Immature natural killer cell (primary cell): ENCODE results near the gene S100A9. TPM values are rescaled to one million over a fixed set of nuclear protein-coding genes. Genes with fewer than 3 reads are reported as not detected.

Source experiments
- DNase-seq, 3 donors: peaks; one replicate each; pipeline ENCODE4 v3.0.0; 2022; ENCODE audit warnings: mixed read lengths in 1 of 3
- H3K27ac Mint-ChIP-seq, 6 donors: one replicate each; pipeline ENCODE4 v1.8.0; 2020; ENCODE audit warnings: mixed read lengths in 6 of 6, mild to moderate bottlenecking in 5 of 6, inconsistent platforms in 4 of 6, moderate library complexity in 3 of 6
- H3K27me3 Mint-ChIP-seq, 3 donors: one replicate each; pipeline ENCODE4 v1.8.0; 2020 to 2021; ENCODE audit warnings: low read depth in 3 of 3, mild to moderate bottlenecking in 3 of 3, mixed read lengths in 3 of 3, moderate library complexity in 3 of 3, inconsistent platforms in 1 of 3
- H3K36me3 Mint-ChIP-seq, 3 donors: one replicate each; pipeline ENCODE4 v1.8.0; 2020; ENCODE audit warnings: mixed read lengths in 3 of 3, inconsistent platforms in 2 of 3, mild to moderate bottlenecking in 2 of 3
- H3K4me1 Mint-ChIP-seq, 2 donors: one replicate each; pipeline ENCODE4 v1.8.0; 2020; ENCODE audit warnings: inconsistent platforms in 2 of 2, mild to moderate bottlenecking in 2 of 2, mixed read lengths in 2 of 2, moderate library complexity in 1 of 2
- H3K4me3 Mint-ChIP-seq, 5 donors: one replicate each; pipeline ENCODE4 v1.8.0; 2020; ENCODE audit warnings: mild to moderate bottlenecking in 5 of 5, mixed read lengths in 5 of 5, inconsistent platforms in 3 of 5, moderate library complexity in 3 of 5
- H3K9me3 Mint-ChIP-seq, 6 donors: one replicate each; pipeline ENCODE4 v1.8.0; 2020; ENCODE audit warnings: mild to moderate bottlenecking in 6 of 6, mixed read lengths in 6 of 6, inconsistent platforms in 4 of 6, moderate library complexity in 3 of 6
- polyA plus RNA-seq, 3 donors: library from polyadenylated mRNA; unstranded; fragments of 300-500 nt; fragmentation: Illumina TruSeq; gene quantifications; one replicate each; pipeline ENCODE4 v1.2.3, GENCODE V29; 2021

S100A9 gene
- polyA plus RNA-seq, 3 donors from 2014 or later: 38.1 to 109 (median 86.0) TPM

DNA sequence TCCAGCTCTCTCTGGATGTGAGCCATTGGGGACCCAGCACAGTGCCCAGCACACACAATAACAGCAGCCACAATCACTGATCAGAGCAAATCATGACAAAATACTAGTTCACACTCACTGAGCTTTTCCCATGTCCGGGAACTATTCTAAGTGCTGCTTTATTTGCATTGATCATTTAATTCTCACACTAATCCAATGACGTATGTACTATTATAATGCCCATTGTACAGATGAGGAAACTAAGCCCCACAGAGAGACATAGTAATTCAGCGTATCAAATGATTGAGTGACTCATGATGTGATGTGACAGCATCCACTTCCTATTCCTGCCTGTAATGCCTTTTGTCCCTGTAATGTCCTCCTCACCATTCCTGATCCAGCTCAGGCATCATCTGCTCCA, 35.2 kb downstream of the S100A9 start:
- Mint-ChIP-seq H3K9me3 (no peaks in the 10 kb centered on the region), H3K27ac (no peak overlapping the region), H3K27me3 (peaks cover 2 to 13% (median 4%) of the 10 kb centered on the region in 3 donors), H3K4me1 (no peaks in the 10 kb centered on the region), H3K4me3 (no peak overlapping the region), H3K36me3 (no peaks in the 10 kb centered on the region)
- no peak for DNase-seq

GRCh38 chr1:153393926-153394325, 36.3 kb downstream of the S100A9 start:
- no peaks in the 10 kb centered on the region for H3K36me3 Mint-ChIP-seq
- no peaks in the 10 kb centered on the region for H3K4me1 Mint-ChIP-seq
- peaks cover 4 to 13% (median 4%) of the 10 kb centered on the region in 3 donors for H3K27me3 Mint-ChIP-seq
- H3K27ac Mint-ChIP-seq: no peak overlapping the region
- H3K9me3 Mint-ChIP-seq: no peaks in the 10 kb centered on the region
- H3K4me3 Mint-ChIP-seq: no peak overlapping the region
- no peak for DNase-seq

- H3K9me3 Mint-ChIP-seq: no peaks in the 10 kb centered on the region
- no peak overlapping the region for H3K4me3 Mint-ChIP-seq
- H3K27ac Mint-ChIP-seq: no peak overlapping the region
- no peak for DNase-seq
- H3K4me1 Mint-ChIP-seq: no peaks in the 10 kb centered on the region
- H3K36me3 Mint-ChIP-seq: no peaks in the 10 kb centered on the region
- peaks cover 4 to 11% (median 4%) of the 10 kb centered on the region in 3 donors for H3K27me3 Mint-ChIP-seq
Observed at GRCh38 chr1:153394391-153394790, 36.7 kb downstream of the S100A9 start.

- DNase-seq: no peak
- Mint-ChIP-seq H3K9me3 (no peaks in the 10 kb centered on the region), H3K4me1 (no peaks in the 10 kb centered on the region), H3K27me3 (peaks cover 2 to 11% (median 4%) of the 10 kb centered on the region in 3 donors), H3K27ac (no peak overlapping the region), H3K36me3 (no peaks in the 10 kb centered on the region), H3K4me3 (no peak overlapping the region)
Observed at GRCh38 chr1:153395136-153395685, 37.6 kb downstream of the S100A9 start.

GRCh38 chr1:153395776-153396175, 38.1 kb downstream of the S100A9 start:
- no peaks in the 10 kb centered on the region for H3K4me1 Mint-ChIP-seq
- no peaks in the 10 kb centered on the region for H3K9me3 Mint-ChIP-seq
- H3K27ac Mint-ChIP-seq: no peak overlapping the region
- no peak overlapping the region for H3K4me3 Mint-ChIP-seq
- H3K36me3 Mint-ChIP-seq: no peaks in the 10 kb centered on the region
- H3K27me3 Mint-ChIP-seq: peaks cover under 1 to 11% (median 4%) of the 10 kb centered on the region in 3 donors
- no peak for DNase-seq

DNA sequence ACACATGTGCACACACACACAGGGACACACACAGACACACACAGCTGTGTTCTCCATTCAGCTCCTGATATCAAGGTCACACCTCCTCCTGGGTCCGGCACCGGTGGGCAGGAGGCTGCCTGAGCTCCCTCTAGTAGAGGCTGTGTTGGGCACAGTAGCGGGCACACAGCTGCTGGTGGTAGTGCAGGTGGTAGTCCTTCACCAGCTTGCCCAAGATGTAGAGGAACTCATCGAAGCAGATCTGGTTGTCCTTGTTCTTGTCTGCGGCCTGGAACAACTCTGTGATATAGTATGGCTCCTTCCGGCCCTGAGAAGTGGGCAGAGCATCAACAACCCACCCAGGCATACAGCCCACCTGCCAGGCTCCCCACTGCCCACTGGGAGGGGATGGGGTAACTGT, 38.8 kb downstream of the S100A9 start:
- Mint-ChIP-seq H3K36me3 (no peaks in the 10 kb centered on the region), H3K4me1 (no peaks in the 10 kb centered on the region), H3K9me3 (no peaks in the 10 kb centered on the region), H3K4me3 (no peak overlapping the region), H3K27ac (no peak overlapping the region), H3K27me3 (peaks cover 0 to 11% (median 4%) of the 10 kb centered on the region in 3 donors)
- DNase-seq: no peak

DNA sequence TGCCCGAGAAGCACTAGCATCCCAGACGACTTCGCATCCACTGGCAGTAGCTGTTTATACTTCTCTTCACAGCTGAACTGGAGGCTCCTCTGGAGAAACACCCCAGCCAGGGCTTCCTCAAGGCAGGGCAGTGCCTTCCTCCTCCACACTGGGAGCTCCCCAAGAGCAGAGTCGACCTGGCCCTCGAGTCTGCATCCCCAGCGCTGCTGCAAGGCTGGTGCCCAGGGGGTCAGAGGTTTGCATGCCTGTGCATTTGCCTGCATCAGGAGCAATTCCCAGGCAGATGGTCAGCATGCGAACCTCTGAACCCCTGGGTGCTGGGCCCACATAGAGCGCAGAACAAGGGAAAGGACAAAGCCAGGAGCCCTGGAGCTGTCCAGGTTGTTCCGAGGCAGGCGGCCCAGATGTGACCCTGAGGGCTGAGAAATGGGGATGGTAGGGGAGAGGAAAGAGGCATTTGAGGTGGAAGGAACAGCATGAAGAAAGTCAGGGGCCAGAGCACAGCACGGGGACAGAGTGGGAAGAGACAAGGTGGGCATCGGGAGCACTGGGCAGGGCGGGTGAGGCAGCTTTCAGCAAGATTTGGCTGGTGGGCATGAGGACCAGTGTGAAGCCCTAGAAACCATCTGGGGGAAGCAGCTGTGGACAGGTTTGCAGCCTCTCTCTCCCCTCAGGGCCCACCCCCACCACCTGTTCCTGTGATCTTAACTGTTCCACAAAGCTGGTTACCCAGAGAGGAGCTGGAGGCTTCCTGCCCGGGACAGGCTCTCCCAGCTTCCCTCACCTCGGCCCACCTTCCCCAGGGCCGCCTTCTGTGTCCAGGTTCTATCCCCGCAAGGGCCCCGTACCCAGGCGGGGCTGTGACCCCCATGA, 39.6 kb downstream of the S100A9 start:
- Mint-ChIP-seq H3K9me3 (no peaks in the 10 kb centered on the region), H3K4me3 (no peak overlapping the region), H3K36me3 (no peaks in the 10 kb centered on the region), H3K4me1 (no peaks in the 10 kb centered on the region), H3K27me3 (peaks cover 0 to 11% (median 4%) of the 10 kb centered on the region in 3 donors), H3K27ac (no peak overlapping the region)
- no peak for DNase-seq

- H3K4me3 Mint-ChIP-seq: no peak overlapping the region
- H3K4me1 Mint-ChIP-seq: no peaks in the 10 kb centered on the region
- no peaks in the 10 kb centered on the region for H3K36me3 Mint-ChIP-seq
- no peak for DNase-seq
- H3K9me3 Mint-ChIP-seq: no peaks in the 10 kb centered on the region
- peaks cover 0 to 11% (median 4%) of the 10 kb centered on the region in 3 donors for H3K27me3 Mint-ChIP-seq
- no peak overlapping the region for H3K27ac Mint-ChIP-seq
Observed at GRCh38 chr1:153397924-153398651, 40.4 kb downstream of the S100A9 start.

GRCh38 chr1:153399401-153400055, 41.9 kb downstream of the S100A9 start:
- Mint-ChIP-seq H3K27ac (no peak overlapping the region), H3K4me3 (no peak overlapping the region), H3K4me1 (peaks cover 0 to under 1% of the 10 kb centered on the region in 2 donors), H3K9me3 (no peaks in the 10 kb centered on the region), H3K36me3 (no peaks in the 10 kb centered on the region), H3K27me3 (peaks cover 0 to 10% (median 3%) of the 10 kb centered on the region in 3 donors)
- DNase-seq: no peak

DNA sequence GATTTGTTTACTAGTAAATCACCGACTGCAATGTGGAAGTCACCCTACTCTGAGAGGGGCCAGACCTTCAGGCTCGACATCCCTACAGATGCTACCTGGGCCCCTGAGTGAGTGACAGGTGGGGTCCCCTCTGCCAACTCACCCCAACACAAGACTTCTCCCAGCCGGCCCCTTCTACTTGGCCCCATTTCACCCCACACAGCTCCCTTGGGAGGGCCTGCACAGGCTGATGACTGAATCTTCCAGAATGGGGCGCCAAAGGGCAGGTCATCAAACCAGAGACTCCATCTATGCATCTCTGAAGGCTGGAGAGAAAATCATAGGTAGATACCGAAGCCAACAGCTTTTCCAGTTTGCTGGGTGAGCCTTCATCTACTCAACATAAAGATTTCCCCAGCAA, 42.6 kb downstream of the S100A9 start:
- Mint-ChIP-seq H3K27ac (no peak overlapping the region), H3K36me3 (no peaks in the 10 kb centered on the region), H3K4me3 (no peak overlapping the region), H3K9me3 (no peaks in the 10 kb centered on the region), H3K4me1 (peaks cover 0 to 2% of the 10 kb centered on the region in 2 donors), H3K27me3 (peaks cover 0 to 12% (median 5%) of the 10 kb centered on the region in 3 donors)
- DNase-seq: no peak

DNA sequence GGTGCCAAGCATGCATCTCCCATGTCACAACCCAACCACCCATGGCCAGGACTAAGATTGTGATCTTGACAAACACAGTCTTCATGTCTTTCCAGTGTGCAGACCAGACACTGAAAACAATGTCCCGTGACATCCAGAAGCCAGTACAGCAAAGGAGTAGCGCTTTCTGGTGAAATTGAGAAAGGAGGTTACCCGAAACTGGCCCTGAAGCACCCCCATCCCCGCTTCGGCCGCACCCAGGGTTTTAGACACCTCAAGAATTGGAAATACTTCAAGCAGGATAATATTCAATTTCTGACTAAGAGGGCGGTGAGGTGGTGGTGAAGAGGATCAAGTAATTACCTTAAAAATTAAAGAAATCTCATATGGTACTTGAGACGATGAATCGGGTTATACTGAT, 43.8 kb downstream of the S100A9 start:
- Mint-ChIP-seq H3K27ac (no peak overlapping the region), H3K4me1 (peaks cover 0 to 2% of the 10 kb centered on the region in 2 donors)

GRCh38 chr1:153402226-153402625, 44.6 kb downstream of the S100A9 start:
- no peaks in the 10 kb centered on the region for H3K9me3 Mint-ChIP-seq
- no peak overlapping the region for H3K27ac Mint-ChIP-seq
- no peak overlapping the region for H3K4me3 Mint-ChIP-seq
- H3K4me1 Mint-ChIP-seq: peaks cover 0 to 2% of the 10 kb centered on the region in 2 donors
- DNase-seq: no peak
- H3K27me3 Mint-ChIP-seq: peaks cover 0 to 14% (median 9%) of the 10 kb centered on the region in 3 donors
- no peaks in the 10 kb centered on the region for H3K36me3 Mint-ChIP-seq

More for the DNA sequence above, 43.8 kb downstream of the S100A9 start:
- no peak overlapping the region for H3K4me3 Mint-ChIP-seq
- no peaks in the 10 kb centered on the region for H3K36me3 Mint-ChIP-seq
- no peak for DNase-seq
- no peaks in the 10 kb centered on the region for H3K9me3 Mint-ChIP-seq
- peaks cover 0 to 14% (median 9%) of the 10 kb centered on the region in 3 donors for H3K27me3 Mint-ChIP-seq

DNA sequence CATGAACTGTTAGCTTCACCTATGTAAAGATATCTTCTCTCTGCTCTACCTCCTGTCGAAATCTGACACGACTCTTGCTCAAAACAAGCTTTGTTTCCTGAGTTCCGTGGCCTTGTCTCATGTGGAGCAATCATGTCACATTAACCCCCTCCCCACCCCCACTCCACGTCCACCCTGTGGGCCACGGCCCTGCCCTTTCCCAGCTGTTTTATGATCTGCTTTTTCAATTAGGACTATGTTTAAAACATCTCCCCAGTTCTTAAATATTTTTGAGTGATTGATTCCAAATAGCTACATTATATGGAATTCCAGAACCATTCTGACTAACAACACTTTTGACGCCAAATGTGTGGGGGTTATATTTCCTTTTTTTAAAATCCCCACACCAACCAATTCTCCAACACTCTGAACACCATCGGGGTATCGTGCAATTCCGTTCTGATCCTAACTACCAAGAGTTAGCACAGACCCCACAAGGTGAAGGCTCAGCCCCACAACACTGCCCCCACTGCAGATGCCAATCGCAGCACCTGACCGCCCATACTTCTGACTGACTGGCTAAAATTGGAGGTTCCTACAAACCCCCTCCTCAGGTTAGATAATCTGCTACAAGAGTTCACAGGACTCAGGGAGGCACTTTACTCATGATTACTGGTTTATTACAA, 45.9 kb downstream of the S100A9 start:
- H3K27ac Mint-ChIP-seq: no peak overlapping the region
- no peak overlapping the region for H3K4me3 Mint-ChIP-seq
- H3K27me3 Mint-ChIP-seq: peaks cover 0 to 17% (median 8%) of the 10 kb centered on the region in 3 donors
- peaks cover 0 to 2% of the 10 kb centered on the region in 2 donors for H3K4me1 Mint-ChIP-seq
- H3K9me3 Mint-ChIP-seq: peaks cover 0 to 3% (median 0%) of the 10 kb centered on the region in 6 donors
- no peaks in the 10 kb centered on the region for H3K36me3 Mint-ChIP-seq
- DNase-seq: no peak
